Choroid plexus epithelial cell (primary cell): ENCODE results near the gene C9.
A peak's percentile ranks its signal among the peaks of the same experiment; 100 is the strongest.

ENCODE experiments used
- DNase-seq: peaks from one replicate; pipeline ENCODE4 v3.0.0-alpha.2; 2010; ENCODE audit warnings: low read depth
- H3K4me3 ChIP-seq: 2 replicates; pipeline ENCODE4 v1.5.1; 2011; ENCODE audit warnings: low read depth, mild to moderate bottlenecking, control low read depth, low read length, moderate library complexity
- TF ChIP-seq, protein P1 (sequence below): conservative IDR thresholded peaks from 2 replicates; pipeline ENCODE4 v1.5.1; 2011; ENCODE audit warnings: low read depth, mild to moderate bottlenecking, control low read depth, inconsistent platforms, low read length, moderate library complexity

Gene C9

DNA sequence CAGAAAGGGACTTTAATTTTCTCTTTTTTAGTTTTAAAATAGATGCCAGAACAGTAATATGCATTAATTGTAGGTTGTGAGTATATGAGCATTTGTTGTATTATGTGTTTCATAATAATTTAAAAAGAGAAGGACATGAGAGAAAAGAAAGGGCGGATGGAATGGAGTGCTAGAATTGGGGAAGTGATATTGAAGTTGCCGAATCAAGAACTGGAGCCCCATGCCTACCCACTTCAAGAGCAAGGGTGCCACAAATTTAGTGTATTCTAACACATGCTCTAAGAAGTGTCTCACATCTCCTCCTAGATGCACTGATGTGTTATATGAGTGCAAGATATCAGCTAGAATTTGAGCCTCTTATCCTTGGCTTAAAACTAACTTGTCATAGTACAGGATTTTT, 101.3 kb downstream of the C9 start:
- no peak for DNase-seq

GRCh38 chr5:39260095-39260494, 104.2 kb downstream of the C9 start:
- TF ChIP-seq, protein P1, sequence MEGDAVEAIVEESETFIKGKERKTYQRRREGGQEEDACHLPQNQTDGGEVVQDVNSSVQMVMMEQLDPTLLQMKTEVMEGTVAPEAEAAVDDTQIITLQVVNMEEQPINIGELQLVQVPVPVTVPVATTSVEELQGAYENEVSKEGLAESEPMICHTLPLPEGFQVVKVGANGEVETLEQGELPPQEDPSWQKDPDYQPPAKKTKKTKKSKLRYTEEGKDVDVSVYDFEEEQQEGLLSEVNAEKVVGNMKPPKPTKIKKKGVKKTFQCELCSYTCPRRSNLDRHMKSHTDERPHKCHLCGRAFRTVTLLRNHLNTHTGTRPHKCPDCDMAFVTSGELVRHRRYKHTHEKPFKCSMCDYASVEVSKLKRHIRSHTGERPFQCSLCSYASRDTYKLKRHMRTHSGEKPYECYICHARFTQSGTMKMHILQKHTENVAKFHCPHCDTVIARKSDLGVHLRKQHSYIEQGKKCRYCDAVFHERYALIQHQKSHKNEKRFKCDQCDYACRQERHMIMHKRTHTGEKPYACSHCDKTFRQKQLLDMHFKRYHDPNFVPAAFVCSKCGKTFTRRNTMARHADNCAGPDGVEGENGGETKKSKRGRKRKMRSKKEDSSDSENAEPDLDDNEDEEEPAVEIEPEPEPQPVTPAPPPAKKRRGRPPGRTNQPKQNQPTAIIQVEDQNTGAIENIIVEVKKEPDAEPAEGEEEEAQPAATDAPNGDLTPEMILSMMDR, result no peak
- DNase-seq, result no peak
- no peak overlapping the region for H3K4me3 ChIP-seq

More for the DNA sequence above, 101.3 kb downstream of the C9 start:
- TF ChIP-seq, protein P1, result no peak
- no peak overlapping the region for H3K4me3 ChIP-seq

GRCh38 chr5:39257554-39257953, 106.7 kb downstream of the C9 start:
- TF ChIP-seq, protein P1, result no peak
- DNase-seq, result no peak
- no peak overlapping the region for H3K4me3 ChIP-seq

DNA sequence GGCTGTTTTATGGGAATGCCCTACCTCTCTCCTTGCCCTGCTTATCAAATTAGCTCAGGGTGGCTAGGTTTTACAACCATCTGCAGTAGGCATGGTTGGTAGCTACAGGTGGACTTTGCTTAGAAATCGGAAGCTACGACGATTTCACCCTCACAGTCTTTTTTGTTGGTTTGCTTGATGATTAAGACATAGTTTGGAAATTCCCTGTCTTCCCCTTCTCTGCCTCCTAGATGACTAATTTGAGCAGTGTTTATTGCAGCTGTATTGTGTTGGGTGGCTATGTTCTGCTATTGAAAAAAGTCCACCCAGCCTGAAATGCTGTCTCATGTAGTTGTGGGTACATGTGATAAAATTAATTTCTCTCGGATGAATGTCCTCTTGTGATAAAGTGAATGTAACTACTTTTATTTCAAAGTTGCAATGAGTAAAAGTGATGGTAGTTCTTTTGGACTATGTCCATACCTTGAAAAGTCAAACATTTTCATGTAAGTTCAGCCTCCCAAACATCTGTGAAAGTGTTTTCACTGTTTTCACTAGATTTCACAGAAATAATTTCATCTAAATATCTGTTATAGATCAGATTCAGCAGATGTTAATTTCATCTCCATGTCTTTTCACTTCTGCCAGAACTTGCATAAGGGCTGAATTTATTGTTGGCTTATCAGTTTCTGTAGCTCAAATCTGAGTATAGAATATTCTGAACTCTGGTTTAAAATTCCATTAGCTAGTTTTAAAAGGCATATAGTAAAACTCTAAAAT, 107.6 kb downstream of the C9 start:
- DNase-seq, result peak; percentile 87
- H3K4me3 ChIP-seq, result no peak overlapping the region
- TF ChIP-seq, protein P1, result no peak

DNA sequence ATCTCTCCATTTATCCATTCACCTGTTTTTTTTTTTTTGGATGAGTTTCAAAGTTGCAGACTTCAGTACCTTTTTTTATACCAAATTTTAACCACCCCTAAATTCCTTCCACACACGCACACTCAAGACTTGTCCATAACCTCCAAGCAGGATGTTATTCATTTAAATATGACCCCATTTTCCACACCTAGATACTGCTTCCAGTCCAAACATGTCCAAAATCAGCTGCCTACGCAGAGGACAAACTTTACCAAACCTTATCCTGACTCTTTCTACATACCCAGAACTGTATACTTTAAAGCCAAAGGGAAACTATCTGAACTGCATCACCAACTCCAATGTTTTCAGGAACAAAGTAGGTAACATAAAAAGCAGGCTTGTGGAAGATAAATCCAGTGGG, 108.9 kb downstream of the C9 start:
- DNase-seq, result no peak
- H3K4me3 ChIP-seq, result no peak overlapping the region
- TF ChIP-seq, protein P1, result no peak

GRCh38 chr5:39254671-39255070, 109.6 kb downstream of the C9 start:
- no peak for DNase-seq
- TF ChIP-seq, protein P1, result no peak
- H3K4me3 ChIP-seq, result no peak overlapping the region

DNA sequence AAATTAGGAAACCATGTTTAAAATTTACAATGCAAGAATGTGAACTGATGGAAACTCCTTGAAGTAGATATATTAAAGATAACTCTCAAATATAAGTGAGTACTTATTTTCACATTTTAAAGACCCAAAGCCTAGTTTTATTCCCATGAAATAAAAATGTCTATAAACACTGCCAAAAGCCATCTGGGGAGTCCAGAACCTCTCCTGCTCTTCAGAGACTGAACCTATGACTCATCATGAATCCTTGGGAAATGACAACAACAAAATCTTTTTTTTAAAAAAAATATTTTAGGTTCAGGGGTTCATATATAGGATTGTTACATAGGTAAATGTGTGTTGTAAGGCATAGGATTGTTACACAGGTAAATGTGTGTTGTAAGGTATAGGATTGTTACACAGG, 111.1 kb downstream of the C9 start:
- TF ChIP-seq, protein P1, result no peak
- DNase-seq, result no peak
- H3K4me3 ChIP-seq, result no peak overlapping the region
